HepG2 (cell line): ENCODE measurements around the gene DPP6. TPM values are rescaled to one million over a fixed set of nuclear protein-coding genes. Genes with fewer than 3 reads are reported as not detected.

ENCODE experiments used
- ATAC-seq: fragments of 200-7000 bp; cut with Tn5 transposase; 3 replicates; pipeline ENCODE4 v1.9.1; 2020; ENCODE audit warnings: mild to moderate bottlenecking, moderate library complexity
- BruUV-seq: library from RNA; stranded (reverse); fragments of 400-500 nt; replicated peaks from 2 replicates; lab custom pipeline; 2021; lab: Mats Ljungman, UMichigan
- CTCF ChIA-PET: fragments of 300-600 bp; formaldehyde crosslinking; extraction: SDS; loops from one replicate; lab custom pipeline; 2021; ENCODE audit warnings: low total read pairs, inconsistent platforms, low intra/inter-chr PET ratio; lab: Yijun Ruan, JAX
- POLR2A ChIA-PET: fragments of 350-600 bp; sonication (Branson Sonifier 250); formaldehyde crosslinking; loops from one replicate; lab custom pipeline; 2020; ENCODE audit warnings: antibody characterized with exemption, inconsistent platforms; lab: Yijun Ruan, JAX
- DNase-seq: peaks from one replicate; pipeline ENCODE4 v3.0.0-alpha.2; 2015; ENCODE audit warnings: low spot score
- FAIRE-seq: peaks from 3 replicates; lab custom pipeline; 2011; peaks lifted over from hg19 to GRCh38; lab: Jason Lieb, UNC
- H2AFZ ChIP-seq: one replicate; pipeline ENCODE4 v1.6.1; 2011; ENCODE audit warnings: low read length, inconsistent platforms
- H3K27ac ChIP-seq: fragments of 300-600 bp; 3 replicates; pipeline ENCODE4 v1.8.0; 2011; ENCODE audit warnings: mixed run types, mild to moderate bottlenecking, mixed read lengths, low read length, inconsistent platforms; ENCODE audit not compliant: insufficient read depth; ENCODE audit errors: extremely low read length
- H3K27me3 ChIP-seq, 2 experiments: fragments of 200-600 bp in 1 of 2; 2 replicates in 1 of 2; 3 replicates in 1 of 2; pipeline versions ENCODE4 v1.6.0 to v1.8.0; 2011; ENCODE audit warnings: low read length in 2 of 2, mild to moderate bottlenecking in 2 of 2, moderate library complexity in 2 of 2, inconsistent platforms in 1 of 2; ENCODE audit not compliant: insufficient read depth in 2 of 2, control insufficient read depth in 1 of 2
- H3K36me3 ChIP-seq, 2 experiments: fragments of 200-600 bp in 1 of 2; replicated peaks in 1 of 2; 2 replicates in 1 of 2; 3 replicates in 1 of 2; pipeline versions ENCODE4 v1.5.1 to v1.8.0; 2011; ENCODE audit warnings: low read length in 2 of 2, inconsistent platforms in 1 of 2; ENCODE audit not compliant: insufficient read depth in 2 of 2, control insufficient read depth in 1 of 2
- H3K4me1 ChIP-seq: 2 replicates; pipeline ENCODE4 v1.5.1; 2012; ENCODE audit warnings: low read length, inconsistent platforms; ENCODE audit not compliant: insufficient read depth
- H3K4me2 ChIP-seq: 2 replicates; pipeline ENCODE4 v1.6.0; 2011; ENCODE audit warnings: low read depth, low read length, inconsistent platforms
- H3K4me3 ChIP-seq, 3 experiments: fragments of 200-600 bp in 1 of 3; sonication (generic), shearing (Covaris generic) in 1 of 3; replicated peaks in 1 of 3; 2 replicates each; pipeline ENCODE4 v1.5.1; 2011 to 2016; ENCODE audit warnings: low read length in 3 of 3, inconsistent platforms in 2 of 3, low read depth in 2 of 3, mild to moderate bottlenecking in 2 of 3, control low read depth in 1 of 3, mixed read lengths in 1 of 3; ENCODE audit not compliant: insufficient read depth in 1 of 3
- H3K79me2 ChIP-seq: one replicate; pipeline ENCODE4 v1.6.1; 2011; ENCODE audit warnings: low read length, inconsistent platforms; ENCODE audit not compliant: insufficient read depth
- H3K9ac ChIP-seq: 2 replicates; pipeline ENCODE4 v1.6.0; 2011; ENCODE audit warnings: mild to moderate bottlenecking, low read depth, low read length, inconsistent platforms; ENCODE audit not compliant: insufficient read depth
- H3K9me3 ChIP-seq: 2 replicates; pipeline ENCODE4 v1.5.1; 2012; ENCODE audit warnings: mild to moderate bottlenecking, low read length
- H4K20me1 ChIP-seq: 2 replicates; pipeline ENCODE4 v1.6.0; 2011; ENCODE audit warnings: inconsistent platforms, mild to moderate bottlenecking, low read length, moderate library complexity; ENCODE audit not compliant: insufficient read depth
- ARNT ChIP-seq: fragments of 450-650 bp; IDR thresholded peaks from 2 replicates; pipeline ENCODE4 v1.6.1; 2017
- EZH2 ChIP-seq: conservative IDR thresholded peaks from 2 replicates; pipeline ENCODE4 v1.6.1; 2012; ENCODE audit warnings: mild to moderate bottlenecking, low read depth, low read length, moderate library complexity
- MNT ChIP-seq: fragments of 450-650 bp; IDR thresholded peaks from 2 replicates; pipeline ENCODE4 v1.6.1; 2016
- MTA1 ChIP-seq: sonication (generic); formaldehyde crosslinking; IDR thresholded peaks from 2 replicates; pipeline ENCODE4 v1.4.0; 2020; ENCODE audit warnings: missing genetic modification reagents, mild to moderate bottlenecking, borderline replicate concordance
- WGBS: methylation state at CpG from one replicate; pipeline ENCODE4 v1.1.6; 2017; ENCODE audit warnings: low lambda C conversion rate; 5-methylcytosine and 5-hydroxymethylcytosine counted together
- in situ Hi-C: cut with HindIII; loops from 2 replicates; pipeline ENCODE4 v1.10.0; 2017; ENCODE audit warnings: low pct_unique_long_range_greater_than_20kb; ENCODE audit not compliant: extremely low pct_ligation_motif_present
- intact Hi-C: fragments of 100-400 bp; cut with micrococcal nuclease; formaldehyde crosslinking; loops from one replicate; pipeline ENCODE4 v1.10.0; 2022; ENCODE audit not compliant: unreplicated experiment
- polyA plus RNA-seq, 8 experiments: library from polyadenylated mRNA; depleted of rRNA in 3 of 8; stranded (reverse) in 7 of 8; unstranded in 1 of 8; fragments of >200 nt; fragmentation: Illumina TruSeq in 4 of 8; extraction: Trizol in 4 of 8; gene quantifications; 2 replicates each; pipeline versions ENCODE4 v1.2.1 to v1.2.3, GENCODE V29; 2011 to 2016; ENCODE audit warnings: low read depth in 4 of 8, missing spikeins in 1 of 8, mixed read lengths in 1 of 8; ENCODE audit not compliant: insufficient read depth in 1 of 8
- total RNA-seq, 5 experiments: library from RNA; depleted of rRNA; stranded (reverse); fragments of >200 nt; fragmentation: Illumina TruSeq; extraction: Trizol; gene quantifications; 2 replicates each; pipeline ENCODE4 v1.2.3, GENCODE V29; 2016; ENCODE audit warnings: low read depth in 1 of 5
- TF ChIP-seq, protein P1 (sequence below): IDR thresholded peaks from 2 replicates; pipeline ENCODE4 v1.6.1; 2012; ENCODE audit warnings: low read length, improper control_type of control experiment
- TF ChIP-seq, protein P2 (sequence below): sonication (generic); formaldehyde crosslinking; IDR thresholded peaks from 2 replicates; pipeline ENCODE4 v1.4.0; 2020; ENCODE audit warnings: mild to moderate bottlenecking, missing genetic modification reagents

Gene DPP6
- total and polyA plus RNA-seq, 2 of the 13 experiments (the other 11 are each of a cell fraction or from before 2014, with no cell fraction given), result not detected

- ChIA-PET POLR2A (no interaction called here), CTCF (no interaction called here)
- Histone ChIP-seq H3K9me3 (no peaks in the 10 kb centered on the region), H3K79me2 (no peaks in the 10 kb centered on the region), H3K4me2 (no peak overlapping the region), H4K20me1 (no peaks in the 10 kb centered on the region), H3K27ac (no peak overlapping the region), H3K4me3 (no peak overlapping the region), H3K4me1 (no peaks in the 10 kb centered on the region), H3K9ac (no peak overlapping the region), H3K36me3 (no peaks in the 10 kb centered on the region), H3K27me3 (peaks cover 13 to 62% of the 10 kb centered on the region in 2 experiments; a peak in 4 of 5 replicates), H2AFZ (no peak overlapping the region)
- DNase-seq (no peak), ATAC-seq (no peak), FAIRE-seq (no peak)
- intact Hi-C loops (no loop called here), in situ Hi-C loops (no loop called here)
- TF ChIP-seq, protein P1, sequence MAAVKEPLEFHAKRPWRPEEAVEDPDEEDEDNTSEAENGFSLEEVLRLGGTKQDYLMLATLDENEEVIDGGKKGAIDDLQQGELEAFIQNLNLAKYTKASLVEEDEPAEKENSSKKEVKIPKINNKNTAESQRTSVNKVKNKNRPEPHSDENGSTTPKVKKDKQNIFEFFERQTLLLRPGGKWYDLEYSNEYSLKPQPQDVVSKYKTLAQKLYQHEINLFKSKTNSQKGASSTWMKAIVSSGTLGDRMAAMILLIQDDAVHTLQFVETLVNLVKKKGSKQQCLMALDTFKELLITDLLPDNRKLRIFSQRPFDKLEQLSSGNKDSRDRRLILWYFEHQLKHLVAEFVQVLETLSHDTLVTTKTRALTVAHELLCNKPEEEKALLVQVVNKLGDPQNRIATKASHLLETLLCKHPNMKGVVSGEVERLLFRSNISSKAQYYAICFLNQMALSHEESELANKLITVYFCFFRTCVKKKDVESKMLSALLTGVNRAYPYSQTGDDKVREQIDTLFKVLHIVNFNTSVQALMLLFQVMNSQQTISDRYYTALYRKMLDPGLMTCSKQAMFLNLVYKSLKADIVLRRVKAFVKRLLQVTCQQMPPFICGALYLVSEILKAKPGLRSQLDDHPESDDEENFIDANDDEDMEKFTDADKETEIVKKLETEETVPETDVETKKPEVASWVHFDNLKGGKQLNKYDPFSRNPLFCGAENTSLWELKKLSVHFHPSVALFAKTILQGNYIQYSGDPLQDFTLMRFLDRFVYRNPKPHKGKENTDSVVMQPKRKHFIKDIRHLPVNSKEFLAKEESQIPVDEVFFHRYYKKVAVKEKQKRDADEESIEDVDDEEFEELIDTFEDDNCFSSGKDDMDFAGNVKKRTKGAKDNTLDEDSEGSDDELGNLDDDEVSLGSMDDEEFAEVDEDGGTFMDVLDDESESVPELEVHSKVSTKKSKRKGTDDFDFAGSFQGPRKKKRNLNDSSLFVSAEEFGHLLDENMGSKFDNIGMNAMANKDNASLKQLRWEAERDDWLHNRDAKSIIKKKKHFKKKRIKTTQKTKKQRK, result no peak
- 0 out of 2 replicates have a peak, but pooled peaks have one; percentile 4 for TF ChIP-seq EZH2
- WGBS, result 32% methylated on average over 7 of the region's 18 CpGs
- no TSS peak for BruUV-seq
Observed at GRCh38 chr7:154872811-154873499, 820.8 kb downstream of the DPP6 start.

DNA sequence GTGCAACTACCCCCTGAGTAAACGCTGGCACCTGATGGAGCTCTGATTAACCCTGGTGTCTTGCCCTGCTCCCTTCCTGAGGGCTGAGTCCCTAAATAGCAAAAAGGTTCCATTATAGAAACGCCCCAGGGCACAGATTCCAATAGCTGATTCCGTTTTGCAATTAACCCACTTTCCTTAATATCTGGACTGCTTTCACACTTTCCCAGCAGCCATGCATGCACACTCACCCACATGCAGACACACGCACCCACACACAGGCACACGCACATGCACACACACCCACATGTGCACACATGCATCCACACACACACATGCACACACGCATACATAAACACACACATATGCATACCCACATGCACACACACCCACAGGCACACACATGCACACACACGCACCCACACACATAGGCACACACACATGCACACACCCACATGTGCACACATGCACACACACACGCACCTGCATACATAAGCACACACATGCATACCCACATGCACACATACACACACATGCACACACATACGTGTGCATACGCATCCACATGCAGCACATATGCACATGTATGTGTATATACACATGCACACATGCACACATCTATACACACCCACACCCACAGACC, 821.4 kb downstream of the DPP6 start:
- no peak overlapping the region for H3K9ac ChIP-seq
- FAIRE-seq, result no peak
- intact Hi-C loops, result no loop called here
- WGBS, result 54% methylated on average over 9 of the region's 10 CpGs
- POLR2A ChIA-PET, result no interaction called here
- TF ChIP-seq, protein P2, sequence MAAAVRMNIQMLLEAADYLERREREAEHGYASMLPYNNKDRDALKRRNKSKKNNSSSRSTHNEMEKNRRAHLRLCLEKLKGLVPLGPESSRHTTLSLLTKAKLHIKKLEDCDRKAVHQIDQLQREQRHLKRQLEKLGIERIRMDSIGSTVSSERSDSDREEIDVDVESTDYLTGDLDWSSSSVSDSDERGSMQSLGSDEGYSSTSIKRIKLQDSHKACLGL (CRISPR knock-in tag), result no peak
- TF ChIP-seq MNT (peak; percentile 96), MTA1 (CRISPR knock-in tag) (no peak), ARNT (no peak)
- TF ChIP-seq, all 625 proteins: peak for 1
- in situ Hi-C loops, result no loop called here
- no TSS peak for BruUV-seq
- Histone ChIP-seq H3K4me3 (no peak overlapping the region), H3K27me3 (peaks cover 11 to 61% of the 10 kb centered on the region in 2 experiments; a peak in 4 of 5 replicates), H4K20me1 (no peaks in the 10 kb centered on the region), H3K27ac (no peak overlapping the region), H3K4me2 (no peak overlapping the region), H3K9me3 (no peaks in the 10 kb centered on the region), H2AFZ (no peak overlapping the region), H3K79me2 (no peaks in the 10 kb centered on the region), H3K4me1 (no peaks in the 10 kb centered on the region), H3K36me3 (no peaks in the 10 kb centered on the region)
- DNase-seq (no peak), ATAC-seq (no peak)
- CTCF ChIA-PET, result no interaction called here
